ENCODE results near the gene COX15.

Gene COX15

DNA sequence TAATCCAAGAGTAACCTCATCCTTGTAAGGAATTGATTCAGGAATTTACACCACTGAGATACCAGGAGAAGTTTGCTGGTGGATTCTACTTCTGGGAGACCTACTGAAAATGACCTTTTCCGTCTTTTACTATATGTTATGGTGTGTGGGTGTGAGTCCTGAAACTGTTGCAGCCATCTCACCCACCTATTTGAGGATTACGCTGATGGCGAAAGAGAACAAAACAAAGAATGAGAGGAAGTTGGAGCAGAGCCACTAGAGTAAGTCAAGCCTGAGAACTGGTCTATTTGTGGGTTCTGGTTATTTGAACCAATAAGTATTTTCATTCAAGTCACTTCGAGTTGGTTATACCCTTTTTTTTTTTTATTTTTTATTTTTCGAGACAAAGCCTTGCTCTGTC lies 37.8 kb upstream of the COX15 start:
- DNase-seq (ENCODE audit: extremely low read depth, insufficient read length): no peak
- no peaks in the 10 kb centered on the region for H3K27me3 ChIP-seq (replicated peaks; ENCODE audit: control insufficient read depth, insufficient read depth, low read length)
- no peak for TF ChIP-seq CTCF (IDR thresholded peaks at IDR 0.05; ENCODE audit: insufficient read depth, low read length, poor library complexity, severe bottlenecking)
- H3K36me3 ChIP-seq (ENCODE audit: control insufficient read depth, insufficient read depth, low read length): no peaks in the 10 kb centered on the region
- H3K4me3 ChIP-seq (replicated peaks; ENCODE audit: low read depth, low read length): no peak overlapping the region

- H3K27me3 ChIP-seq (replicated peaks; ENCODE audit: control insufficient read depth, insufficient read depth, low read length): no peaks in the 10 kb centered on the region
- TF ChIP-seq CTCF (IDR thresholded peaks at IDR 0.05; ENCODE audit: insufficient read depth, low read length, poor library complexity, severe bottlenecking): no peak
- no peaks in the 10 kb centered on the region for H3K36me3 ChIP-seq (ENCODE audit: control insufficient read depth, insufficient read depth, low read length)
- no peak overlapping the region for H3K4me3 ChIP-seq (replicated peaks; ENCODE audit: low read depth, low read length)
- no peak for DNase-seq (ENCODE audit: extremely low read depth, insufficient read length)
Observed at GRCh38 chr10:99768556-99768955, 36.6 kb upstream of the COX15 start.

GRCh38 chr10:99767901-99768300 lies 36.0 kb upstream of the COX15 start:
- Histone ChIP-seq H3K36me3 (ENCODE audit: control insufficient read depth, insufficient read depth, low read length) (no peaks in the 10 kb centered on the region), H3K4me3 (replicated peaks; ENCODE audit: low read depth, low read length) (no peak overlapping the region), H3K27me3 (replicated peaks; ENCODE audit: control insufficient read depth, insufficient read depth, low read length) (no peaks in the 10 kb centered on the region)
- no peak for TF ChIP-seq CTCF (IDR thresholded peaks at IDR 0.05; ENCODE audit: insufficient read depth, low read length, poor library complexity, severe bottlenecking)
- no peak for DNase-seq (ENCODE audit: extremely low read depth, insufficient read length)

DNA sequence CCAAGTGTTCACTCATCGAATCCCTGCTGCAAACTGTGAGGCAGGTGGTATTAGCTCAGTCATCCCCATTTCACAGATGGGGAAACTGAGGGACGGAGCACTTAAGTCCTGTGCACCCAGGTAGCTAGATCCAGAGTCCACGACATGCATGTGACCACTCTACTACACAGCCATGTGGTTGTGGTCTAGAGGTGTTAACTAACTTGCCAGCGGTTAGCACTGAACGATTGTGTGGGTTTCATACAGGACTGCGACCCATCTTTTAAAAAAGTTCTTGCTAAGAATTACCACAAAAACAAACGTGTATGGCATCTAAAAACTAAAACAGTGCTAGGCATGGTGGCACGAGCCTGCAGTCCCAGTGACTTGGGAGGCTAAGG lies 34.4 kb upstream of the COX15 start:
- DNase-seq (ENCODE audit: extremely low read depth, insufficient read length): no peak
- no peaks in the 10 kb centered on the region for H3K27me3 ChIP-seq (replicated peaks; ENCODE audit: control insufficient read depth, insufficient read depth, low read length)
- H3K36me3 ChIP-seq (ENCODE audit: control insufficient read depth, insufficient read depth, low read length): no peaks in the 10 kb centered on the region; the same call in 1 of the 2 replicates
- no peak for TF ChIP-seq CTCF (IDR thresholded peaks at IDR 0.05; ENCODE audit: insufficient read depth, low read length, poor library complexity, severe bottlenecking)
- no peak overlapping the region for H3K4me3 ChIP-seq (replicated peaks; ENCODE audit: low read depth, low read length)

- Histone ChIP-seq H3K36me3 (ENCODE audit: control insufficient read depth, insufficient read depth, low read length) (no peaks in the 10 kb centered on the region; the same call in 1 of the 2 replicates), H3K4me3 (replicated peaks; ENCODE audit: low read depth, low read length) (no peak overlapping the region), H3K27me3 (replicated peaks; ENCODE audit: control insufficient read depth, insufficient read depth, low read length) (no peaks in the 10 kb centered on the region)
- DNase-seq (ENCODE audit: extremely low read depth, insufficient read length): no peak
- no peak for TF ChIP-seq CTCF (IDR thresholded peaks at IDR 0.05; ENCODE audit: insufficient read depth, low read length, poor library complexity, severe bottlenecking)
Observed at GRCh38 chr10:99765672-99766301, 33.9 kb upstream of the COX15 start.

GRCh38 chr10:99761365-99761764 lies 29.4 kb upstream of the COX15 start:
- Histone ChIP-seq H3K36me3 (ENCODE audit: control insufficient read depth, insufficient read depth, low read length) (peaks cover 6% of the 10 kb centered on the region), H3K4me3 (replicated peaks; ENCODE audit: low read depth, low read length) (no peak overlapping the region), H3K27me3 (replicated peaks; ENCODE audit: control insufficient read depth, insufficient read depth, low read length) (no peaks in the 10 kb centered on the region)
- no peak for DNase-seq (ENCODE audit: extremely low read depth, insufficient read length)
- TF ChIP-seq CTCF (IDR thresholded peaks at IDR 0.05; ENCODE audit: insufficient read depth, low read length, poor library complexity, severe bottlenecking): no peak
